Gastrocnemius medialis (tissue), 4 donors: Measurements from ENCODE around the gene SUOX.
"Not testable (repeated sequence)": the region's sequence is repeated elsewhere in the genome, so short reads cannot be mapped to it uniquely, and the experiment has no call there.

Experiments used
- CTCF ChIP-seq, 5 experiments: fragments of 450-650 bp in 3 of 5; fragments of 200-600 bp in 2 of 5; sonication (generic) in 2 of 5; IDR thresholded peaks in 4 of 5; conservative IDR thresholded peaks in 1 of 5; 1 replicate in 4 of 5; 2 replicates in 1 of 5; pipeline ENCODE4 v1.5.1; 2016 to 2019; ENCODE audit warnings: antibody characterized with exemption in 5 of 5, mild to moderate bottlenecking in 3 of 5, moderate library complexity in 3 of 5
- POLR2A ChIP-seq, 2 donors: fragments of 450-650 bp; IDR thresholded peaks; one replicate each; pipeline ENCODE4 v1.6.1; 2017; ENCODE audit warnings: antibody characterized with exemption in 2 of 2, mild to moderate bottlenecking in 2 of 2, moderate library complexity in 2 of 2

GRCh38 chr12:56042430-56042813 is 45.3 kb downstream of the SUOX start:
- TF ChIP-seq CTCF (IDR thresholded peaks at IDR 0.05 in 4 of 5, conservative IDR thresholded peaks at IDR 0.05 in 1 of 5); POLR2A (IDR thresholded peaks at IDR 0.05): not testable (repeated sequence)
